Fibroblast of lung (primary cell): ENCODE measurements around the gene CXCL13.

Experiments used
- EZH2 ChIP-seq: IDR thresholded peaks from 2 replicates; pipeline ENCODE4 v1.5.1; 2012; ENCODE audit warnings: low read length, control low read depth, mild to moderate bottlenecking; ENCODE audit errors: missing control alignments
- TF ChIP-seq, protein P1 (sequence below), 2 donors: IDR thresholded peaks in 1 of 2; conservative IDR thresholded peaks in 1 of 2; 1 replicate in 1 of 2; 2 replicates in 1 of 2; pipeline ENCODE4 v1.5.1; 2011 to 2012; ENCODE audit warnings: low read length in 2 of 2, control low read depth in 1 of 2, inconsistent platforms in 1 of 2, low read depth in 1 of 2, mild to moderate bottlenecking in 1 of 2

DNA sequence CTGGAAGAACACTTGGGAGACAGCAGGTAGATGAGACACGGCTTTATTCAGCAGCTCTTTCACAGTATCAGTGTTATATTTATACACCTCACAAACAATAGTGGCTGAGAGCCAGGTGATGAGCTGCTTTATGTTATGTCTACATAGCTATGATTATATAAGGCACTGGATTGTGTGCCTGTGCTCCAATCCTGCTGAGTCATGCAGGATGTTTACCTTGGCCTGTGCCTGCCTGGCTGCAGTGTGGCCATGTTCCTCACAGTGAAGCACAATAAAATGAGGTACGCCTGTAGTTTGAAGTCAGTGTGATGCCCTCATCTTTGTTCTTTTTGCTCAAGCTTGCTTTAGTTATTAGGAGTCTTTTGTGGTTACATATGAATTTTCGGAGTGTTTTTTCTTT, 31.3 kb downstream of the CXCL13 start:
- TF ChIP-seq, protein P1, sequence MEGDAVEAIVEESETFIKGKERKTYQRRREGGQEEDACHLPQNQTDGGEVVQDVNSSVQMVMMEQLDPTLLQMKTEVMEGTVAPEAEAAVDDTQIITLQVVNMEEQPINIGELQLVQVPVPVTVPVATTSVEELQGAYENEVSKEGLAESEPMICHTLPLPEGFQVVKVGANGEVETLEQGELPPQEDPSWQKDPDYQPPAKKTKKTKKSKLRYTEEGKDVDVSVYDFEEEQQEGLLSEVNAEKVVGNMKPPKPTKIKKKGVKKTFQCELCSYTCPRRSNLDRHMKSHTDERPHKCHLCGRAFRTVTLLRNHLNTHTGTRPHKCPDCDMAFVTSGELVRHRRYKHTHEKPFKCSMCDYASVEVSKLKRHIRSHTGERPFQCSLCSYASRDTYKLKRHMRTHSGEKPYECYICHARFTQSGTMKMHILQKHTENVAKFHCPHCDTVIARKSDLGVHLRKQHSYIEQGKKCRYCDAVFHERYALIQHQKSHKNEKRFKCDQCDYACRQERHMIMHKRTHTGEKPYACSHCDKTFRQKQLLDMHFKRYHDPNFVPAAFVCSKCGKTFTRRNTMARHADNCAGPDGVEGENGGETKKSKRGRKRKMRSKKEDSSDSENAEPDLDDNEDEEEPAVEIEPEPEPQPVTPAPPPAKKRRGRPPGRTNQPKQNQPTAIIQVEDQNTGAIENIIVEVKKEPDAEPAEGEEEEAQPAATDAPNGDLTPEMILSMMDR (conservative IDR thresholded peaks at IDR 0.05 in 1 of 2, IDR thresholded peaks at IDR 0.05 in 1 of 2; ENCODE audit: low read depth in 1 of 2, low read length in 2 of 2) = no peak
- TF ChIP-seq EZH2 = no peak
